Liver (tissue), 4 donors: Measurements from ENCODE around the gene RASSF8. TPM values are rescaled to one million over a fixed set of nuclear protein-coding genes. Genes with fewer than 3 reads are reported as not detected.

Source experiments
- polyA plus RNA-seq, 2 donors: library from polyadenylated mRNA; stranded (reverse) in 1 of 2; unstranded in 1 of 2; fragments of 200-250 nt in 1 of 2; fragments of >200 nt in 1 of 2; fragmentation: Nextera tagmentation in 1 of 2; extraction: Ambion mirVana in 1 of 2; gene quantifications; one replicate each; pipeline versions ENCODE4 v1.2.1 to v1.2.3, GENCODE V29; 2013 to 2015
- total RNA-seq, 2 donors: library from RNA; depleted of rRNA; stranded (reverse); fragments of >200 nt; gene quantifications; one replicate each; pipeline ENCODE4 v1.2.3, GENCODE V29; 2014
- donor health status: healthy.
- donor health status: healthy.
- donor health status: healthy.

The RASSF8 gene
- total and polyA plus RNA-seq, 4 donors: 1.7 to 9.4 (median 3.3) TPM

Other genes with a start within 250 kb of the RASSF8 start
- under 1 TPM in 1 of 2 donors, not detected in 1; 0.17 TPM for gene BHLHE41, start 166.4 kb downstream of the RASSF8 start, total RNA-seq
- gene BHLHE41, start 166.4 kb downstream of the RASSF8 start, polyA plus RNA-seq: under 1 TPM; 0.23 to 0.29 TPM
- under 1 TPM; 0.33 to 0.67 TPM for gene SSPN, start 236.9 kb downstream of the RASSF8 start, total RNA-seq
- under 1 TPM; 0.42 to 0.50 TPM for gene SSPN, start 236.9 kb downstream of the RASSF8 start, polyA plus RNA-seq